ENCODE results near the gene MFAP3. TPM values are rescaled to one million over a fixed set of nuclear protein-coding genes. Genes with fewer than 3 reads are reported as not detected.
A peak's percentile ranks its signal among the peaks of the same experiment; 100 is the strongest.

MFAP3 gene
- total and polyA plus RNA-seq, 8 donors = 33.6 to 44.0 (median 36.6) TPM

DNA sequence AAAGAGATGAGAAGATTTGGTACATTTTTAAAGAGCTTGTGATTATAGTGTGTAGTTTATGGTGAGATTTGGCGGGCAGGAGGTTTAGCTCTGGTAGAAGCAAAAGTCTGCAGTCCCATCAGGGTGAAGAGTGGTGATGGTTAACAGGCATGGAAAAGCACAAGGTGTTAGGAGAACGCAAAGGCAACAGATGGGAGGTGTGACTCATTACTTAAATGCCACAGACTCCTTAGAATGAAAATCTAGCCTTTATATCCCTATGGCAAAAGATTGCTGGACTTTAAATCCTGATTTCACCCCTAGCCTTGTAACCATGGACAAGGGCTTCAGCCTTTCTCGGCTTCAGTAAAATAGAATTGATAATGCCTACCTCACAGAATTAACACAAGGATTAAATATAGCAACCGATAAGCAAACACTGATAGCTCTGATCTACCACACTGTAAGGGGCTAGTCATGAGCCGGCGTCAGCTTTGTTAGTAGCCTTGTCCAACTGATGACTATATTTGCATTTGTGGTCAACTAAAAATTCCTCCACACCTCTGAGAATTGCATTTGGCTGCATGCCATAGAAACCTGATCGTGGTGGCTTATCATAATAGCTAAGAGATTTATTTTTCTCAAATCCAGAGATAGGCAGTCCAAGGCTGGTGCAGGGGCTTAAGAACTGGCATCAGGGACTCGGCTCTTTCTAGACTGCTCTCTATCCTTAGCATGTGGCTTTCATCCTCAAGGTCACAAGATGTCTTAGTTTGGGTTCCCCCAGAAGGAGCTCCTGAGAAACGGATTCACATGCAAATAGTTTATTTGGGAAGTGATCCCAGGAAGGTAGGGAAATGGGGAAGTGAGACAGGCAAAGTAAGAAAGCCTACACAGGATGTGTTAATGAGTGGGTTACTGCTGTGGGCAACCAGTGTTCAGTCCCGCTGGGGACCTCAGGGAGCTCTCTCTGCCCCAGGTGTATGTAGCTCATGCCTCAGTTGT lies 19.6 kb downstream of the MFAP3 start:
- Histone ChIP-seq H3K4me1 (peaks cover 0 to 9% of the 10 kb centered on the region in 2 donors), H3K27me3 (no peaks in the 10 kb centered on the region), H3K27ac (no peak overlapping the region), H3K36me3 (peaks cover 0 to 18% of the 10 kb centered on the region in 2 donors), H3K4me3 (no peak overlapping the region), H3K9me3 (no peaks in the 10 kb centered on the region)
- no peak for TF ChIP-seq CTCF (IDR thresholded peaks at IDR 0.05)
- peak; percentile 75 for ATAC-seq
- DNase-seq = no peak
- intact Hi-C loops (cut with DNase I) = no loop called here

DNA sequence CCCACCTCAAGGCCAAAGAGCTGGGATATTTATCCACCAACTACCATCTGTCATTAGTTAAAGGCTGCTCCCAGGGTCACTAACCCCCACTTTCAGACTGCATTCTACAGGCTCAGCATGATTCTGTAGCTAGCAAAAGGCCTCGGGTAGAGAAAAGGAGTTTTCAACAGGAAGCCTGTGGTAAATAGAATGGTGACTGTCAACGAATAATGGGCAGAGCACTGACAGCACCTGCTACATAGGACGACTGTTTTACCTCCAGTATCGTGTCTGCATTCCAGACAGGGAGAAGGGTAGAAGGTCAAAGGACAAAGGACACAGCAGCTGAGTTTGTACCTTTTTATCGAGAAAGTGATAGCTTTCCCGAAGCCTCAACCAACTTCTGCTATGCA lies 20.3 kb downstream of the MFAP3 start:
- TF ChIP-seq CTCF (IDR thresholded peaks at IDR 0.05) = no peak
- ATAC-seq (no peak), DNase-seq (no peak)
- intact Hi-C loops (cut with DNase I) = no loop called here
- Histone ChIP-seq H3K27me3 (no peaks in the 10 kb centered on the region), H3K36me3 (peaks cover 0 to 11% of the 10 kb centered on the region in 2 donors), H3K4me3 (no peak overlapping the region), H3K4me1 (peaks cover 0 to 9% of the 10 kb centered on the region in 2 donors), H3K27ac (no peak overlapping the region), H3K9me3 (no peaks in the 10 kb centered on the region)

- Histone ChIP-seq H3K4me1 (peaks cover 0 to 9% of the 10 kb centered on the region in 2 donors), H3K27ac (no peak overlapping the region), H3K4me3 (no peak overlapping the region), H3K9me3 (no peaks in the 10 kb centered on the region), H3K36me3 (peaks cover 0 to 9% of the 10 kb centered on the region in 2 donors), H3K27me3 (no peaks in the 10 kb centered on the region)
- intact Hi-C loops (cut with DNase I) = no loop called here
- DNase-seq = no peak
- ATAC-seq = no peak
- no peak for TF ChIP-seq CTCF (IDR thresholded peaks at IDR 0.05)
Observed at GRCh38 chr5:154059583-154059982, 20.8 kb downstream of the MFAP3 start.

DNA sequence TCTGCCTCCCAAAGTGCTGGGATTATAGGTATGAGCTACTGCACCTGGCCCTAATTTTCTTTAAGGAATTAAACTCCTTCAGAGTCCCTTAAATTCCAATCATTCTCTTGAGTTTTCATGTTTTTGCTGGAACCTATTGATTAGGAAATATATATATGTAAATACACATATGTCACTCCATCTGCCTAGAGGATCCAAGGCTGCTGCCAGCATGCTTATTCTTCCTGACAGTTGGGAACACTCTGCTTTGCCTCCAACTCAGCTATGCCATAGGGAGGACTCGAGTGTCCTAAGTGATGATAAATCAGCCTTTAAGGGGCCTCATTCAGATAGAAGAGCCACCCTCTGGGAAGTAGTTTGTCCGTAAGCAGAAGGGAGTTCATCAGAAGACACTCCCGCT lies 21.8 kb downstream of the MFAP3 start:
- intact Hi-C loops (cut with DNase I) = no loop called here
- Histone ChIP-seq H3K27me3 (no peaks in the 10 kb centered on the region), H3K4me3 (no peak overlapping the region), H3K36me3 (peaks cover 0 to under 1% of the 10 kb centered on the region in 2 donors), H3K9me3 (no peaks in the 10 kb centered on the region), H3K27ac (no peak overlapping the region), H3K4me1 (peaks cover 0 to 9% of the 10 kb centered on the region in 2 donors)
- no peak for ATAC-seq
- no peak for DNase-seq
- no peak for TF ChIP-seq CTCF (IDR thresholded peaks at IDR 0.05)

DNA sequence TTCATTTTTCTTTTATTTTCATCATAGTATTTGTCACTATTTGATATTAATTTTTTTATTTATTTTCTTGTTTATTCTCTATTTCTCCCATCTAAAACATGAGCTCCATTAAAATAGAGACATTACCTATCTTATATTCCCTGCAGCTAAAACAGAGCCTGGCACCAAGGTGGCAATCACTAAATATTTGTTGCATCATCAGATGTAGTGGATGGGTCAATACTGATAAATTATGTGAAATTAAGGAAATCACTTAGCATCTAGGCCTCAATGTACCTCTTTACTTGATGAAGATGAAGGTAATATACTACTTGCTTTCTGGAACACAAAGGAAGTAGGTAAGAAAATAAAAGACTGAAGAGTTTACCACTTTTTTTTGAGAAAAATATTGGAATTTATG lies 24.6 kb downstream of the MFAP3 start:
- DNase-seq (no peak), ATAC-seq (no peak)
- intact Hi-C loops (cut with DNase I) = no loop called here
- Histone ChIP-seq H3K36me3 (no peaks in the 10 kb centered on the region), H3K4me1 (peaks cover 0 to 5% of the 10 kb centered on the region in 2 donors), H3K27me3 (no peaks in the 10 kb centered on the region), H3K9me3 (no peaks in the 10 kb centered on the region), H3K4me3 (no peak overlapping the region), H3K27ac (no peak overlapping the region)
- no peak for TF ChIP-seq CTCF (IDR thresholded peaks at IDR 0.05)

Data from left lung (tissue), 10 donors.